DND-41 (cell line): ENCODE results near the gene SLC22A17.

Experiments used
- CTCF ChIP-seq: IDR thresholded peaks from 2 replicates; pipeline ENCODE4 v1.5.1; 2012; ENCODE audit warnings: borderline replicate concordance, low read length, moderate library complexity, mild to moderate bottlenecking; ENCODE audit not compliant: poor library complexity, severe bottlenecking; ENCODE audit errors: extremely low read depth
- EZH2 ChIP-seq: IDR thresholded peaks from 3 replicates; pipeline ENCODE4 v1.6.1; 2012; ENCODE audit warnings: borderline replicate concordance, low read depth, mild to moderate bottlenecking, moderate library complexity, low read length, inconsistent platforms; ENCODE audit not compliant: severe bottlenecking

DNA sequence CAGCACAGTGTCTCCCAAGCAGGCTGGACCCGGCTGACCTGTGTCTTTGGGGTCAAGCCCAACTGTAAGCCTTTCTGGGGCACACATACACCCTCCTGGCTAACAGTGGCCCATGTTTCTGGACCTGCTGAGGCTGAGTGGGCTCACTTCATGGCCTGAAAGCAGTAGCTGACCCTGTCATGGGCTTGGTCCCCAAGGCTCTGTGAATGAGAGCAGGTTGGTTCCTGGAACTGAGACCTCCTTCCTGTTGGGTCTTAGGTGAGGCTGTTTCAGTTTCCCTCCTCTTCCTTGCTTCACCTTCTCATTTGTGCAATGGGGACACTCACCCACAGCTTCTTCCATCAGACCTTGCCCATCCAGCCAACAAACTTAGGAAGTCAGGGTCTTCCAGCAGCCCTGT is 19.2 kb upstream of the SLC22A17 start:
- TF ChIP-seq CTCF (no peak), EZH2 (no peak)
